ES-I3 (cell line): ENCODE results near the gene STK32B.
"Not testable (repeated sequence)": the region's sequence is repeated elsewhere in the genome, so short reads cannot be mapped to it uniquely, and the experiment has no call there.

ENCODE experiments used
- H3K36me3 ChIP-seq: 2 replicates; pipeline ENCODE4 v1.6.1; 2013; ENCODE audit warnings: mild to moderate bottlenecking, low read length, control low read depth, moderate library complexity; ENCODE audit not compliant: insufficient read depth
- H3K4me1 ChIP-seq: 2 replicates; pipeline ENCODE4 v1.6.1; 2013; ENCODE audit warnings: mild to moderate bottlenecking, control low read depth, low read length; ENCODE audit not compliant: insufficient read depth
- H3K9ac ChIP-seq: 2 replicates; pipeline ENCODE4 v1.6.1; 2013; ENCODE audit warnings: low read depth, mild to moderate bottlenecking, low read length, moderate library complexity
- H3K9me3 ChIP-seq: 2 replicates; pipeline ENCODE4 v1.6.1; 2013; ENCODE audit warnings: mild to moderate bottlenecking, low read length, moderate library complexity; ENCODE audit not compliant: control insufficient read depth, insufficient read depth

The STK32B gene

DNA sequence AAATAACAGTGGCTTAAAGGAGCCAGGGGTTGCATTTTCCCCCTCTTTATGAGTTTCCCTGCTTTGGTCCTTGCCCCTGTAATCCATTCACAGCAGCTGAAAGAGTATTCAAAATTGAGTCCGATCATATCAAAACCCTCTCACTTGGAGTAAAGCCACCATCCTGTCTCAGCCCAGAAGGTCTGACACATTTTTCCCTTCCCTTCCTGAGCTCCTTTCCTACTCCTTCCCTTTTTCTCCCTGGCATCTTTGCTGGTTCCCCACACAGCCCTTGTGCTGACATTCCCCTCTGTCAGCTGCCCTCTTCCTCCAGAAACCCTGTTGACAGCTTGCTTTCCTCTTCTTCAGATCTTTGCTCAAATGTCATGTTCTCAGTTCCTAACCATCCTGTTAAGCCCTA is 361.5 kb downstream of the STK32B start:
- Histone ChIP-seq H3K36me3 (no peaks in the 10 kb centered on the region; the same call in 1 of the 2 replicates), H3K4me1 (no peaks in the 10 kb centered on the region), H3K9me3 (no peaks in the 10 kb centered on the region), H3K9ac (no peak overlapping the region)

GRCh38 chr4:5416637-5417036 is 365.4 kb downstream of the STK32B start:
- H3K36me3 ChIP-seq = no peaks in the 10 kb centered on the region
- H3K4me1 ChIP-seq = no peaks in the 10 kb centered on the region
- no peaks in the 10 kb centered on the region for H3K9me3 ChIP-seq
- H3K9ac ChIP-seq = no peak overlapping the region

GRCh38 chr4:5420266-5420665 is 369.0 kb downstream of the STK32B start:
- no peaks in the 10 kb centered on the region for H3K9me3 ChIP-seq
- H3K4me1 ChIP-seq = no peaks in the 10 kb centered on the region
- no peaks in the 10 kb centered on the region for H3K36me3 ChIP-seq
- H3K9ac ChIP-seq = no peak overlapping the region

GRCh38 chr4:5421416-5421815 is 370.1 kb downstream of the STK32B start:
- Histone ChIP-seq H3K9me3 (no peaks in the 10 kb centered on the region), H3K36me3 (no peaks in the 10 kb centered on the region), H3K9ac (no peak overlapping the region), H3K4me1 (no peaks in the 10 kb centered on the region)

- no peak overlapping the region for H3K9ac ChIP-seq
Measured at GRCh38 chr4:5422195-5422594, 370.9 kb downstream of the STK32B start.

DNA sequence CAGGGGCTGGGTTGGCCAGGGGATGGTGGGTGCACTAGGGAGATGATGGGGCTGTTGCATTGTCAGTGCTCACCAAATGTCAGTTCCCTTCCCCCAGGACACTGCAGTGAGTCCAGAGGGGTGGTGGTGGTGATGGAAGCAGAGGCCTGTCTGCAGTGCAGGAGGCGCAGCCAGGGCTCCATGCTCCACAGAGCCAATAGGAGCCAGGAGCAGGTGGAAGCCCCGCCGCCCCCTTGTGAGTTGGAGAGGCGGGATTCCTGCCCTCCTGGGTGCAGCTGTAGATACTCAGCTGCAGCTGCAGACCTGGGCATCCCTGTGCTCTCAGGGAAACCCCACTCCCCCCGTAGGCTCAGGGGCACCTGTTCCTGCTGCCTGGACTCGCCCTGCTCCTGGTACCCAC is 372.4 kb downstream of the STK32B start:
- Histone ChIP-seq H3K9me3 (no peaks in the 10 kb centered on the region), H3K36me3 (no peaks in the 10 kb centered on the region), H3K4me1 (no peaks in the 10 kb centered on the region), H3K9ac (no peak overlapping the region)

More at GRCh38 chr4:5422195-5422594, 370.9 kb downstream of the STK32B start:
- no peaks in the 10 kb centered on the region for H3K9me3 ChIP-seq
- H3K36me3 ChIP-seq = no peaks in the 10 kb centered on the region
- H3K4me1 ChIP-seq = no peaks in the 10 kb centered on the region

- no peaks in the 10 kb centered on the region for H3K36me3 ChIP-seq
- no peaks in the 10 kb centered on the region for H3K4me1 ChIP-seq
- no peak overlapping the region for H3K9ac ChIP-seq
- H3K9me3 ChIP-seq = no peaks in the 10 kb centered on the region
Measured at GRCh38 chr4:5424211-5424610, 372.9 kb downstream of the STK32B start.

GRCh38 chr4:5424901-5425300 is 373.6 kb downstream of the STK32B start:
- Histone ChIP-seq H3K9ac (no peak overlapping the region), H3K36me3 (no peaks in the 10 kb centered on the region), H3K4me1 (no peaks in the 10 kb centered on the region), H3K9me3 (no peaks in the 10 kb centered on the region)

DNA sequence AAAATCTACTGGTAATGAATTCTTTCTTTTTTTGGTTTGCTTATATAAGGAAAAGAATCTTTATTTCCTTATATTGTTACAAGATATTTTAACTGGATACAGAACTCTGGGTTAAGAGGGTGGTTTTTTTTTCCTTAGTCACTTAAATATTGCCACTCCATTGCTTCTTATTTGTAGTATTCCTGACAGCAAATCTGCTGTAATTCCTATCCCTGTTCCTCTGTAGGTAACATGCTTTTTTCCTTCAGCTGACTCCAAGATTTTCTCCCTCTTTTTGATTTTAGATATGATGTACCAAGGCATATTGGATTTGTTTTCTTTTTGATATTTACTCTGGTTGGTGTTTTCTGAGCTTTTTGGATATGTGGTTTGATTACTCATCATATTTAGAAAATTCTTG is 378.5 kb downstream of the STK32B start:
- Histone ChIP-seq H3K4me1 (no peaks in the 10 kb centered on the region), H3K9me3 (no peaks in the 10 kb centered on the region; the same call in 1 of the 2 replicates), H3K36me3 (no peaks in the 10 kb centered on the region), H3K9ac (no peak overlapping the region)

- H3K4me1 ChIP-seq = no peaks in the 10 kb centered on the region
- no peaks in the 10 kb centered on the region for H3K36me3 ChIP-seq
- no peak overlapping the region for H3K9ac ChIP-seq
- no peaks in the 10 kb centered on the region; the same call in 1 of the 2 replicates for H3K9me3 ChIP-seq
Measured at GRCh38 chr4:5433196-5433595, 381.9 kb downstream of the STK32B start.

DNA sequence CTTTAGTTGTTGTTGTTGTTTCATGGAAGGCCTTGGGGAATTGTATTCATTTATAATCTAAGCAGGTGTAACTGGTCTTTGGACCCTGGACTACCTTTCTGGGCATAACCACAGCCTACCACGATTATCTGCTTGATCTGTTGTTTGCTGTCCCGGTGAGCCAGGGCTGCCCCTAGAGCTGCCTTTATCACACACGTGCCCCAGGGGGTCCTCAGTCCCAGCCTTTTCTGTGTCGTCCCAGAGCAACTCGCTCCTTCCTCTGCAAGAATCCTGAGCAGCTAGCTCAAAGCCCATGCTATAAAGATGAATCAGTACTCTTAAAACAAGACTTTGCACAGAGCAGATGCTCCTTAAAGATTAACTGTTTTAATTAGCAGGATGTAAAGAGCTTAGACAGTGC is 383.9 kb downstream of the STK32B start:
- H3K4me1 ChIP-seq = no peaks in the 10 kb centered on the region
- H3K9ac ChIP-seq = no peak overlapping the region
- no peaks in the 10 kb centered on the region; the same call in 1 of the 2 replicates for H3K9me3 ChIP-seq
- no peaks in the 10 kb centered on the region for H3K36me3 ChIP-seq

GRCh38 chr4:5435823-5436222 is 384.5 kb downstream of the STK32B start:
- H3K4me1 ChIP-seq = no peaks in the 10 kb centered on the region

GRCh38 chr4:5443976-5444802 is 392.9 kb downstream of the STK32B start:
- not testable (repeated sequence) for H3K4me1 ChIP-seq, H3K9me3 ChIP-seq, H3K36me3 ChIP-seq
- peak overlapping the region; percentile 54; the same call in 1 of the 2 replicates for H3K9ac ChIP-seq

More at GRCh38 chr4:5435823-5436222, 384.5 kb downstream of the STK32B start:
- Histone ChIP-seq H3K9ac (no peak overlapping the region), H3K9me3 (no peaks in the 10 kb centered on the region; the same call in 1 of the 2 replicates), H3K36me3 (no peaks in the 10 kb centered on the region)

DNA sequence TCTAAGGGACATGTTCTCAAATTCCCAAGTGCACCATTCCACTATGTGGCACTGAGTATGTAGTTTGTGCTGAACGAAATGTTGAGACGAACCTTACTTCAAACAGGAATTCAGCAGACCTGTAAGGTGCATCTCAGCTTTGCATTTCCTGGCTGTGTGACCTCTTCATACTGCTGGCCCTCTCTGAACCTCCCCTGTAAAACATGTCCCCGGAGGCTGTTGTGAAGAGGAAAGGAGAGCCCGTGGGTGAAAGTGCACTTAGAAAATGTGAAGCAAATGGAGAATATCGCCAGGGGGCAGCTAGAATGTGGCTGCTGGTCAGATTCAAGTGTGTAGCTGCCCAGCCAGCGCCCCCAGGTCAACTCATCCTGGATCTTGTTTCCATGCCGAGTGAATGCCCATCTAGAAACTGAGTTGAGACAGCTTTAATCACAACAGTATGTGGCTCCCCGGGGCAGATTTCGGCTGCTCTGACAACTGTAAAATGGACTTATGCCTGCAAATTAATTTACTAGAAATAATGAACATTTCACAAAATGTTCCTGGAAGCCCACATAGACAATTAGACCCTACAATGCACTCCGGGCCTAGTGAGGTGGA is 393.7 kb downstream of the STK32B start:
- Histone ChIP-seq H3K9me3 (no peaks in the 10 kb centered on the region; the same call in 1 of the 2 replicates), H3K36me3 (no peaks in the 10 kb centered on the region), H3K9ac (no peak overlapping the region), H3K4me1 (no peaks in the 10 kb centered on the region)
